GM15510 (cell line): ENCODE measurements around the gene VAPA.

Source experiments
- POLR2A ChIP-seq: IDR thresholded peaks from 3 replicates; pipeline ENCODE4 v1.6.1; 2011; ENCODE audit warnings: borderline replicate concordance; ENCODE audit not compliant: insufficient read length; ENCODE audit errors: extremely low read depth

Gene VAPA

GRCh38 chr18:9971313-9971920, 57.6 kb downstream of the VAPA start:
- no peak for TF ChIP-seq POLR2A

DNA sequence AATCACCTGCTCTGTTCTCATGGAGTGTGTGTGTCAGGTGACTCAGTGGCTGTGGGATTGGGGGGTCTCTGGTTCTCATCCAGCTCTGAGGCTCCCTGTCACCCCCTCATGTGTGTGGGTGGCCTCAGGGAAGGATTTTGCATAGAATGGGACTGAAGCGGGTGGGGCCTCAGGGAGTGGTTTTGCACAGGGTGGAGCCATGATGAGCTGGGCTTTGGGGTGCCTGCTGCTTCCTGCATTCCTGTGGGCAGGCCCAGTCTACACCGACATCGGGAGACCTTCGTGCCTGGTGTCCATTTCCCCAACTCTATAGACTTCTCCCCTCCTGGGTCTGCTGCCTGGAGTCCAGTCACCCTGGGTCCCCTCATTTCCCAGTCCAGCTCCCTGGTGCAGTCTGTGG, 59.7 kb downstream of the VAPA start:
- no peak for TF ChIP-seq POLR2A

DNA sequence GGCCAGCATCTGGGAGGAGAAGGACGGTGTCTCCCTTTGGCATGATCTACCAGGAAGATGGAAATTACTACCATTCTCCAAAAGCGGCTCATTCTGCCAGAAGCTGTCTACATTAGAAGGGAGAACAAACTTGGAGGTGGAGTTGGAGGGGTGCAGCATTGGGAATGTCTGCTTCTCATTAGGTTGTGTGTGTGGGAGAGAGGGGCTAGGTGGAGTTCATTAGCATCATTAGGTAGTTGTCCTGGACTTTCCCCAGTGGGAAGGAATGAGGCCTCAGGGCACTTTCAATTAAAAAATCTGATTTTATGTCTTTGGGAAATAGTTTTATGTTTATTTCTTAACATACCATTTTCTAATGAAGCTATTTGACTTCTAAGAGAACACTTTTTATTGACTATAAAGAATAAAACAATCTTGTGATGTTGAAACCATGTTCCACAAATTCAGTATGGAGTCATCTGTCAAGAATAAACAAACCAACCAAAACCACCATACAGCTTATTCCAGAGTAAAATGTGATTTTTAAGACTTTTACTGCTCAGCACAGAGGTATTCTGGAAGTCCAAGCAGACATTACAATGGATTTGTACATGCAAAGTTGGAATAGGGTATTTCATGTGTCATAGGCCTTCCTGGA, 60.6 kb downstream of the VAPA start:
- TF ChIP-seq POLR2A: no peak

DNA sequence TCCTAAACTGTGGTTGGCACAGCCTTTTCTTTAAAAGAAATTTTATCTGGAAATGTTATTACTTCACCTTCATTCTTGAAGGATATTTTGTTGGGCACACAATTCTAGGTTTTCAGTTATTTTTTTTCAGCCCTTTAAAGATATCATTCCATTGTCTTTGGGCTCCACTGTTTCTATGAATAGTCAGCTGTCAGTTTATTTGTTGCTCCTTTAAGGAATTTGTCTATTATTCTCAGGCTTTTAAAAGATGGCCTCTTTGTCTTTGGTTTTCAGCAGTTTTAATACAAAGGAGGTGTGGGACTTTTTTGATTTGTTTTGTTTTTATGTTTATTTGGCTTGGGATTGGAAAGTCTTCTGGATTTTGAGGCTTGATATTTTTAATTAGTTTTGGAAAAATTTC, 61.8 kb downstream of the VAPA start:
- TF ChIP-seq POLR2A: no peak

DNA sequence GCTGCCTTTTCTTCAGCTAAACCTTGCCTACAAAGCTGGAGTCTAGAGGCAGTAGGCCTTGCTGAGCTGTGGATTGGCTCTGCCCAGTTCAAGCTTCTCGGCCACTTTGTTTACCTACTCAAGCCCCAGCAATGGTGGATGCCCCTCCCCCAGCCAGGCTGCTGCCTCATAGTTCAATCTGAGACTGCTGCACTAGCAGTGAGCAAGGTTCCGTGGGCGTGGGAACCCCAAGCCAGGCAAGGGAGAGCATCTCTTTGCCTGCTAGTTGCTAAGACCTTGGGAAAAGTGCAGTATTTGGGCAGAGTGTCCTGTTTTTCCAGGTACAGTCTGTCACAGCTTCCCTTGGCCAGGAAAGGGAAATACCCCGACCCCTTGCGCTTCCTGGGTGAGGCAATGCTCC, 68.9 kb downstream of the VAPA start:
- TF ChIP-seq POLR2A: no peak

GRCh38 chr18:9984080-9984479, 70.3 kb downstream of the VAPA start:
- TF ChIP-seq POLR2A: no peak

DNA sequence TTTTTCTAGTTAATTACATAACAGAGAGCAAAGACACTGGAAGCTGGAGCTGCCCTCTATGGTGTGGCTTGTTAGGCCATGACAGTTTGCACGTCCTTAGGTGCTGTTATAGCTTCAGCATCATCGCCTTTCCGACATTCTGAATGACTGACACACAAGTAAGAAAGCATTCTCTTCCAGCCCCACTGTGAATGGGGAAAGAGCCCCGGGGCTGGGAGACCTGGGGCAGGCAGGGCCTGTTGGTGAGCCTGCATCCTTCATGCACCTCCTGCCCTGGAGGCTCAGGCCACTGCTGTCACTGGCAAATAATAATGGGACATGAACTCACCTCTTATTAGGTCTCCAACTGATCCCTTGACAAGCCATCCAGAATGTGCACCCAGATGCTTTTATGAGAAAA, 71.8 kb downstream of the VAPA start:
- no peak for TF ChIP-seq POLR2A

GRCh38 chr18:9986156-9986930, 72.5 kb downstream of the VAPA start:
- TF ChIP-seq POLR2A: no peak

GRCh38 chr18:9987345-9987744, 73.5 kb downstream of the VAPA start:
- TF ChIP-seq POLR2A: no peak

GRCh38 chr18:9987931-9988330, 74.1 kb downstream of the VAPA start:
- no peak for TF ChIP-seq POLR2A

DNA sequence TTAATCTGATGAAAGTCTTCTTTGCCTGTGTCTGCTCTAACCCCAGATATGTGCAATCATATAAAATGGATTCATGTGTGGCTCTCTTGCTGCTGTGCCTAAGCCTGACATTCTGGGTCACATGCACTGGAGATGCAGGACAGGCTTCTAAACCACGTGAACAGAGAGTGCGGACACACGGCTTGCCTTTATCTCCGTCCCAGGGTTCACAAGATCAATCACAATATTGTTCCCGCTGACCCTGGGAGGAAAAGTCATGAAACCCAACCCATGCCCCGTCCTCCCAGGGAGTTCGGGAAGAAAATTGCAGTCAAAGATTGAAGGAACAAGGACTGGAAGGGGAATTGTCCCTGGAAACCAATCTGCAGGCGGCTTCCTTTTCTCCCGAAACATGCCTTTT, 74.8 kb downstream of the VAPA start:
- TF ChIP-seq POLR2A: no peak

DNA sequence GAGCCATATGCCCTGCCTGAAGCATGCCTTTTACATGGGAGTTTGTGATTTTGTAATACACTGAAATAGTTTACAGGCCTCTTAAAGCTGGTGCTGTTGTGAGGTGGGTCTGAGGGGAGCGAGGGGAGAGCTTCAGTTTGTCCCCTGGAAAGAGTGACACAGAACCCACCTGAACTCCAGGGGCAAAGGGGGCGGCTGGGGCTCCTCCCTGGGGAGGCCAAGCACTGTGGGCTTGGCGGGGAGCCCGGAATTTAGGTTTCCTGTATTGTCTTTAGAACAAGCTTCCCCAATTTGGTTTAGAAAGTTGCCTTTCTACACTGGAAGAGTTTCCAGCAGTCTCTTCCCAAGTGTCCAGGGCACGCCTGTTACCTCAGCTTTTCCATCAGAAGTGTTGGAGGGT, 75.7 kb downstream of the VAPA start:
- no peak for TF ChIP-seq POLR2A

DNA sequence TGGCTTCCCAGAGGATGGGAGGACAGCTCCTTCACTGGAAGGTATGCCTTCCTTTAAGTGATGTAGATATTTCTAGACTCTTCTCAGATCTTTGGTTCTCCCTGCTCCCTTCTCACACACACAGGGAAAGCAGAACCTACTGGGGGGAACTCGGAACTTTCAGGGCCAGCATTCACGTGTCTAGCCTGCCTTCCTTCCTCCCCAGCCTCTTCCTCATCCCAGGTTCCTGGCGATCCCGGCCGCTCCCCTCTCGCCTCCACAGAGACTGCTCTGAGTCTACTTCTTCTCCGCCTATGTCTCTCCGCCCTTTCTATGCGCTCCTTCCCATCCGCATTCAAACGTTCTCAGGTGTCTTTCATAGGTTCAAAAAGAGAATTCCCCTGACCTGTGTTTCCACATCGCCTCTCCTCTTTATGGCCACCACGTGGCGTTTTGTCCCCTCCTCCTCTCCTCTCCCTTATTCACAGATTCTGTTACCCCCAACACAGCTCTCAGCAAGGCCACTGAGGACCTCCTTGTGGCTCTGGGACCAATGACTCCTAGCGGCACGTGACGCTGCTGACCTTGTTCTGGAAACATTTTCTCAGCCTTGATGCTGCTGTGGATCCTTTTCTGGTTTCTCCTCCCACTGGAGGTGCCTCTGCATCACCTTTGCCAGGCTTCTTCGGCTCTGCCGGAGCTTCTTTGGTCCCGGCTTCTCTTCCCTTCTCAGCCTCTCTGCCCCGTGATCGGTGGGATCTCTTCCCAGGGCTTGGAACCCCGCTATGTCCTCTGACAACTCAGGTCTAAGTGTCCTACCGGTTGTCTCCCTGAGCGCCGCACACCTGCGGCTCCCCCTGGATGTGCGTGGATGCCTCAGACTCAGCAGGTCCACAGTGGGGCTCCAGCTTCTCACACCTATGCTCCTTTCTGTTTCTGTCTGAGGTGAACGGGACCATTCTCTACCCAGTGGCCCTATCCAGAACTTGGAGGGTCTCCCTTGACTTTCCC, 77.5 kb downstream of the VAPA start:
- no peak for TF ChIP-seq POLR2A

DNA sequence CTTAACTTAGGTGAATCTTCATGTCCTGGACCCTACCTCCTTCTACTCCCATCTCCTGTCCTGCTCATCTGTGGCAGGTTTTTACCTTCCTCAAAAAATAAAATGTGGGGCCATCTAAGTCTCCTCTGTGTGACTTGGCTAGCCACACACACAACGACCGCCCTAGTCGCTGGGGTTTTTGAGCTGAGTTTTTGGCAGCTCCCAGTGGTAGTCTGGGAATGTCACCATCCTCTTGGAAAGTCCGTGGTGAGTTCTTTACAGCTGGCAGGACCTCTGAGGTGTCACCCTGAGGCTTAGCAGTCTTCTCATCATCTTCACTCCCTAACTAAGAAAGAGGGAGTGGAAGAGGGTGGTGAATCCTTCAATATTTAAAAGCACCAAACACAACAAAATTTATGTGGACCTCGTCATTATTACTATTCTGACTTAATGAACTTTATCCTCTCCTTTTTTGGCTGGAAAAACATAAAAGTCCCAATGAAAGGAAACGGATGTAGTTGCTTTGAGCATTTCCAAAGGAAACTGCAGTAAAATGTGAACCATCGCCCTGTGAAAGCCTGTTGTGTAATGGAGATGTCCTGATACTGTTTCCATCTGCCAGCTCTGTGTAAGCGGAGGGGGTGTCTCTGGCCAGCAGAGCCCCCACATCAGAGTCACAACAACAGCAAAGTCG, 78.6 kb downstream of the VAPA start:
- no peak for TF ChIP-seq POLR2A
